GM10248 (cell line): ENCODE data around the gene TNFRSF11A.

Source experiments
- CTCF ChIA-PET: fragments of 300-600 bp; sonication (Branson Sonifier 250); formaldehyde crosslinking; extraction: SDS; loops from one replicate; lab custom pipeline; 2021; ENCODE audit warnings: antibody characterized with exemption; lab: Yijun Ruan, JAX
- POLR2A ChIA-PET: fragments of 350-650 bp; sonication (Branson Sonifier 250); formaldehyde crosslinking; extraction: SDS; loops from one replicate; lab custom pipeline; 2020; ENCODE audit warnings: antibody characterized with exemption; lab: Yijun Ruan, JAX
- DNase-seq: peaks from one replicate; pipeline ENCODE4 v3.0.0; 2012; ENCODE audit errors: extremely low spot score
- CTCF ChIP-seq: IDR thresholded peaks from 2 replicates; pipeline ENCODE4 v1.5.1; 2012; ENCODE audit warnings: mild to moderate bottlenecking, low read depth; ENCODE audit errors: extremely low read depth, missing control alignments, control extremely low read depth

TNFRSF11A gene

GRCh38 chr18:62418258-62418657 is 93.1 kb downstream of the TNFRSF11A start:
- no peak for DNase-seq
- ChIA-PET CTCF (interaction anchor here (0.9 to 1.2 kb wide), 2 partner anchors 9 to 50 kb away, joined by 3 read pairs; no protein-coding TSS in a partner anchor), POLR2A (no interaction called here)
- TF ChIP-seq CTCF: no peak

- no peak for DNase-seq
- ChIA-PET CTCF (interaction anchor here (0.9 to 1.8 kb wide), 4 partner anchors 8 to 95 kb away, joined by 3 to 6 read pairs (median 4); no protein-coding TSS in a partner anchor), POLR2A (no interaction called here)
- no peak for TF ChIP-seq CTCF
These were observed 95.0 kb downstream of the TNFRSF11A start for GRCh38 chr18:62420151-62420512.

GRCh38 chr18:62420513-62421209 is 95.6 kb downstream of the TNFRSF11A start:
- ChIA-PET POLR2A (no interaction called here), CTCF (interaction anchor here (0.7 to 1.8 kb wide), 8 partner anchors 8 to 194 kb away, joined by 3 to 6 read pairs (median 3); no protein-coding TSS in a partner anchor)
- no peak for TF ChIP-seq CTCF
- peak; percentile 65 for DNase-seq

- POLR2A ChIA-PET: no interaction called here
These were observed 100.5 kb downstream of the TNFRSF11A start for GRCh38 chr18:62425465-62426190.

GRCh38 chr18:62426191-62426488 is 101.0 kb downstream of the TNFRSF11A start:
- POLR2A ChIA-PET: no interaction called here
- CTCF ChIA-PET: interaction anchor here (0.7 to 2.8 kb wide), 42 partner anchors 9 to 559 kb away, joined by 3 to 53 read pairs (median 4); partner anchors contain the start of gene TNFRSF11A
- DNase-seq: no peak
- no peak for TF ChIP-seq CTCF

More at GRCh38 chr18:62425465-62426190, 100.5 kb downstream of the TNFRSF11A start:
- peak; percentile 83 for TF ChIP-seq CTCF
- peak; percentile 56 for DNase-seq
- CTCF ChIA-PET: interaction anchor here (0.6 to 2.8 kb wide), 44 partner anchors 10 to 560 kb away, joined by 3 to 53 read pairs (median 4); partner anchors contain the start of genes TNFRSF11A and ZCCHC2

GRCh38 chr18:62432176-62432575 is 107.1 kb downstream of the TNFRSF11A start:
- no peak for TF ChIP-seq CTCF
- POLR2A ChIA-PET: no interaction called here
- CTCF ChIA-PET: interaction anchor here (1.0 to 2.9 kb wide), 4 partner anchors 15 to 155 kb away, joined by 3 to 15 read pairs (median 4); no protein-coding TSS in a partner anchor
- no peak for DNase-seq
